ENCODE measurements around the gene DOK5. TPM values are rescaled to one million over a fixed set of nuclear protein-coding genes. Genes with fewer than 3 reads are reported as not detected.
"Not testable (repeated sequence)": the region's sequence is repeated elsewhere in the genome, so short reads cannot be mapped to it uniquely, and the experiment has no call there.

Gene DOK5
- total RNA-seq, 1 donor from 2014 or later: not detected

DNA sequence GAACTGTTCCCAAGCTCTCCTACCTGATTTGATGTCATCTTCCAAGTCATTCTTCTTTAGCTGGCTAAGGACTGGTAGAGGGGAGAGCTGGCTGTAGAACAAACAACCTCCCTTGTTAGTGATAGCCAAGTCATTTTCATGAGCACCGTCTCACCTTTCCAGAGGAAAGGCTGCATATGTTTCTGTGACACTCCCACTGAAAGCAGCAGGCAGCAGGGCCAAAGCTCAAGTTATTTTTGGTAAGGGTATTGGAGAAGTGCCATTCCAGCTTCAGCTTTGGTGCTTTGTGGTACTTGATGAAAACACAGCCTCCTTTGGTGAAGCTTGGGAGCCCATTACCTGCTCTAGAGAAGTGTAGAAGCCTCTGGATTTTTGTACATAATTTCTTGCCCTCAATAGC is 5.4 kb upstream of the DOK5 start:
- DNase-seq (ENCODE audit: low spot score) (no peak), ATAC-seq (no peak)

GRCh38 chr20:54470697-54471096 is 4.7 kb upstream of the DOK5 start:
- DNase-seq (ENCODE audit: low spot score) (no peak), ATAC-seq (no peak)

DNA sequence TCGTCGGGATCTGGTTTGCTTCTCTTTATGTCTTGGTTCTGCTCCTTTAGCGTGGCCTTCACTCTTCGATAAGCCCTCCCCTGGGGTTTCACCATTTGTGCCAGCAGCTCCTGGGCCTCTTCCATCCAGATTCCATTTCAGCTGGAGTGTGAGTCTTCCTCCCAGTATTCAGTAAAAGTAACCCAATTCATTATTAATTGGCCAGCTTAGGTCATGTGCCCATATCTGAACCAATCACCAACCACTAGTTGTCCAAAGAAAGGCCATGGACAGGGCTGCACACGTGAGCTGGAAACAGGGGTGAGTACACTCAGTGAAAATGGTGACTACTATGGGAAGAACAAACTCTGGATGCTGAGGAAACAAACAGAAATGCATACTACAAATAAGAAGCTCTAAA is 2.8 kb upstream of the DOK5 start:
- no peak for DNase-seq (ENCODE audit: low spot score)

DNA sequence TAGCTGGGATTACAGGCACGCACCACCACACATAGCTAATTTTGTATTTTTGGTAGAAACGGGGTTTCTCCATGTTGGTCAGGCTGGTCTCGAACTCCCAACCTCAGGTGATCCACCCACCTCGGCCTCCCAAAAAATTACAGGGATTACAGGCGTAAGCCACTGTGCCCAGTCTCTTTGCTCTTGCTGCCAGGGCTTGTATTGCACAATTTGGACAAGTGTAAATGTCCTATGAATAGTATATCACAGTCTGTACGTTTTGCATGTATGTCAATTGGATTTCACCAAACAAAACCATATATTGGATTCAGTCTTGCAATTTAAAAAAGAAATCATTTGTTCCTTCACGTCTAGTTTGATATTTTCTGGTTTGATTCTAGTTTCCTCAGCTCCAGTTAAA is 2.1 kb upstream of the DOK5 start:
- DNase-seq (ENCODE audit: low spot score) (no peak), ATAC-seq (no peak)

More for the DNA sequence above, 2.8 kb upstream of the DOK5 start:
- ATAC-seq: no peak

DNA sequence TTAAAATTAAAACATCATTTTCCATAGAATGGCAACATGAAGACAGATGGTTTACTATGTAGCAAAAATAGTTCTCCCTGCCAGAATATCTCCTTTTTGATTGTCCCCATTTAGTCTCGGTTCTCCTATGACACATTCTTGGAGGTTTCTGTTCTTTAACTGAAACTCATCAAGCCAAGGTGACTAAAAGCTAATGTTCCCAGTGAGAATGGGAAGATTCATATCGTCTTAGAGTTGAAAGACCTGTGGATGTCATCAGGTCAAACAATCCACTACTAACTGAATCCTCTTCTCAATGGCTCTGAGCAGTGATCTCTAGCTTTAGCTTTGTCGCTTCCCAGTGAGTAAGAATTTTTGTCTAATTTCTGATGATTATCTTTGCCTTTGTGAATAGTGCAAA is 1.3 kb upstream of the DOK5 start:
- ATAC-seq: no peak
- no peak for DNase-seq (ENCODE audit: low spot score)

DNA sequence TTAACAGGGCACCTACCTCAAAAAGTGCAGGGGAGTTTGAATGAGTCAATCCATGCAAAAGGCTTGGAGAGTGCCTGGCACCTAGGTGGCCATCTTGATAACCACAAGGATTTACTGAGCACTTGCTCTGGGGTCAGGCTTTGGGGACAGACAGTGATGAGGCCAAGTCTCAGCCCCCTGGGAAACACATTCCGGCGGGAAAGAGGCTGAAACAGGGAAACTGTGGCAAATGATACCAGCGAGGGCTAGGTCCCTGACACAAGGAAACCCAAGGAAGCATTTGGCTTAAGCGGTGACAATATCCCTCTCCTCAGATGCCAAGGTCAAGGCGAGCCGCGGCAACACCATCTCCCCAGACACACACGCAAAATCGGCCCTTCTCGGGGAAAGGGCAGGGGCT is 527 bp upstream of the DOK5 start:
- ATAC-seq (no peak), DNase-seq (ENCODE audit: low spot score) (no peak)

GRCh38 chr20:54476169-54477009 is 996 bp downstream of the DOK5 start:
- ATAC-seq (no peak), DNase-seq (ENCODE audit: low spot score) (no peak)

- DNase-seq (ENCODE audit: low spot score) (no peak), ATAC-seq (no peak)
These were observed 2.0 kb downstream of the DOK5 start for GRCh38 chr20:54477191-54477955.

GRCh38 chr20:54479138-54479906 is 3.9 kb downstream of the DOK5 start:
- no peak for DNase-seq (ENCODE audit: low spot score)
- ATAC-seq: no peak

- ATAC-seq; DNase-seq (ENCODE audit: low spot score): not testable (repeated sequence)
These were observed 4.5 kb downstream of the DOK5 start for GRCh38 chr20:54479937-54480336.

- ATAC-seq: no peak
- DNase-seq (ENCODE audit: low spot score): no peak
These were observed 6.0 kb downstream of the DOK5 start for GRCh38 chr20:54481442-54481841.

DNA sequence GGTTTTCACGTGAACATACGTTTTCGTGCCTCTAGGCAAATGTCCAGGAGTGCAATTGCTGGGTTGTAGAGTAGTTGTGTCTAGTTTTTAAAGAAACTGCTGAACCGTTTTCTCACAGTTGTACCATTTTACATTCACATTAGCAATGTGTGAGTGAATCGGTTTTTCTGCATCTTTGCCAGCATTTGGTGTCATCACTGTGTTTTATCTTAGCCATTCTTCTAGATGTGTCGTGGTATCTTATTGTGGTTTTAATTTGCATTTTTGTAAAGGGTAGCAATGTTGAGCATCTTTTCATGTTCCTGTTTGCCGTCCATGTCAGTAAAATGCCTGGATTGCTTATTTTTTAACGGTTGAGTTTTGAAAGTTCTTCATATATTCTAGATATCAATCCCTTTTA is 10.2 kb downstream of the DOK5 start:
- no peak for ATAC-seq

GRCh38 chr20:54486585-54486984 is 11.2 kb downstream of the DOK5 start:
- no peak for ATAC-seq

More for the DNA sequence above, 10.2 kb downstream of the DOK5 start:
- no peak for DNase-seq (ENCODE audit: low spot score)

DNA sequence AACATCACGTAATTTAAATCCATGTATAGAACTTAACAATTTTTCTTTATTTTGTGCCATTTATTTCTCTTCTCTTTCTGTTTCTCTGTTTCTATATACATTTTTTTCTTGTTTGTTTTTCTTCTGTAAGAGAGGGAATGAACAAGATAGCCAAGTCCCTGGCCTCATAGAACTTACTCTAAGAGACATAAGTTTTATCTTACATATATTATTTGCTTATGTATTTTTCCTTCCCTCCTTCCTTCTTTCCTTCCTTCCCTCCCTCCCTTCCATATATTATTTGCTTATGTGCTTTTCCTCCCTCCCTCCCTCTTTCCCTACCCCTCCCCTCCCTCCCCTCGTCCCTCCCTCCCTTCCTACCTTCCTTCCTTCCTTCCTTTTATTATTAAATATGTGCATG is 13.0 kb downstream of the DOK5 start:
- ATAC-seq (no peak), DNase-seq (ENCODE audit: low spot score) (no peak)

More at GRCh38 chr20:54486585-54486984, 11.2 kb downstream of the DOK5 start:
- DNase-seq (ENCODE audit: low spot score): no peak

DNA sequence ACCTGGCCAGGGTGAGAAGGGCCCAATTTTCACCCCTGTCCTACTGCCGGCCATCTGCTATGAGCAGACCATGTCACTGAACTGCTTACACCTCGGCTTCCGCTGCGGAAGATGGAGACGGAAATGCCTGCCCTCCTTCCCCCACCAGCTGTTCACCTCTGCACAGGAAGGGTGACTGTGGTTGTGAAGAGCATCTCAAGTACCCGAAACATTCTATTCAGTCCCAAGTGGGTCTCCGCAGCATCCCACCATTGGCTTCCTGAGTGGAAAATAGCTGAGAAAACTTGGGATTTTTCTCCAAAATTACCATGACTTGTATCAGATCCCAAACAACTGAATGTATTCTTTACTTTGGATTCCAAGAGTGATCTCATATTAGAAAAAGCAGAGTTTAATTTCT is 16.1 kb downstream of the DOK5 start:
- ATAC-seq: no peak
- no peak for DNase-seq (ENCODE audit: low spot score)

GRCh38 chr20:54494303-54495006 is 19.1 kb downstream of the DOK5 start:
- DNase-seq (ENCODE audit: low spot score) (no peak), ATAC-seq (no peak)

DNA sequence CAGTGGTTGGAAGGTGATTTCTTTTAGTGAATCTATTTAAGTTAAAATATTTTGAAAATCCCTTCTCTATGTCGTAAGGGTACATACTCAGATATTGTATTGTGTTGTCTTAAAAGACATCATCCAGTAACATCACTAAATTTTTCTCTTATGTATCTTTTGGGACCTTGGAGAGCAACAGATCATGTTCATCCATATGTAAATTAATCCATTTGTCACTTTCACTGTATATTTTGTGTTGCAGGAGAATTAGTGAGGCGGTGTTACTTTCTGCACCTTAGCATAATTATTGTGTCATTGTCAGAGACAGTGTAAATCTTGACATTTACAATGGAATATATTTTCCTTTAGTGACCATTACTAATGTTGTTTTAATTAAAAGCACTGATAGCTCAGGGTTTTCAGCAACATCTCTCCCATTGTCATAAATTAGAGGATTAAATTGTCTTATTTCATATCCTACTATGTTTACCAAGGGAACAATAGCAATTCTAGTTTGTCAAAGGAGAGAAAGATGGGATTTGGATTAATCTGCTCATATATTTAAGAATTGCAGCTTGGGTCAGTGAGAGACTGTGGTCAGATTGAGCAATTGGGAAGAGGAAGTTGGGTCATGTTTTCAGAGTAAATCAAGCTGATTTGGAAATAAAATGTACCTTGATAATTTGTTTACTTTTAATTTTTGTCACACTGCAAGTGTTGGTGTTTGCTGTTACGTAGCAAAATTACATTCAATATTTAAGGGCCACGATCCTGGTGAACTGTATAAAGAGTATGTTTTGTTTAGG is 22.7 kb downstream of the DOK5 start:
- DNase-seq (ENCODE audit: low spot score): no peak
- ATAC-seq: no peak

DNA sequence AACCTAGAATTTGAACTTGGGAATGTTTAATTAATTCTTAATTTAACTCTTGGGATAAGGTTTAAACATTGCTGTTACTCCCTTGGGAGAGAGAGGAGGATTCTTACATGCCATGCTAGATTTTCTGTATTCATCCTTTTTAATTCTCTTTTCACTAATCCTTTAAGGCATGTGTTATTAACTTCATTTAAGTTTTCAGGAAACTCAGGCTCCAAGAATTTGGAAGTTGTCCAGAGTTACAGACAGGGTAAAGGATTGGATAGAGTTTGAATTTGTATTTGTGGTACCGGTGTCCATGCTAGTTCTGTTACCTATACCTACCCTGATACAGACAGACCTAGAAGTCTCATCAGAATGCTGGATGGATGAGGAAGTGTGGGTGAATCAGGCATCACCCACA is 23.7 kb downstream of the DOK5 start:
- DNase-seq (ENCODE audit: low spot score) (no peak), ATAC-seq (no peak)

- DNase-seq (ENCODE audit: low spot score): no peak
- ATAC-seq: no peak
These were observed 26.8 kb downstream of the DOK5 start for GRCh38 chr20:54502179-54502578.

DNA sequence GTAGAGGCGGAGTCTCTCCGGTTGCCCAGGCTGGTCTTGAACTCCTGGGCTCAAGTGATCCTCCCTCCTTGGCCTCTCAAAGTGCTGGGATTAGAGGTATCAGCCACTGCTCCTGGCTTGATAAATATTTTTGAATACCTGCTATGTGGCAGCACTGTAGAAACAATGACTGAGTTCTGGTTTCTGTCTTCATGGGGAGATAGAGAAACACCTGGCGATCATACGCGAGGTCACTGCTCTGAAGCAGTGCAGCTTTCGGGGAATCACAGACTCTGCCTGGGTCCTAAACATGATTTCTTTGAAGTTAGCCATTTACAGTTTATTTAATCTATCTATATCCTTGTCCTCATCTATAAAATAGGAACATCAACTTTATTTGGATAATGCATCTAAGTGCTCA is 31.2 kb downstream of the DOK5 start:
- ATAC-seq (no peak), DNase-seq (ENCODE audit: low spot score) (no peak)

Measured in left lobe of liver (tissue), 2 donors.